A673 (cell line): Measurements from ENCODE around the gene PGAM1. TPM values are rescaled to one million over a fixed set of nuclear protein-coding genes. Genes with fewer than 3 reads are reported as not detected.

Experiments used
- BruUV-seq: library from RNA; stranded (reverse); fragments of 400-500 nt; replicated peaks from 2 replicates; lab custom pipeline; 2021; lab: Mats Ljungman, UMichigan
- CTCF ChIA-PET: fragments of 300-600 bp; sonication (Branson Sonifier 250); formaldehyde crosslinking; loops from one replicate; lab custom pipeline; 2022; ENCODE audit warnings: antibody characterized with exemption; lab: Charles Lee
- POLR2A ChIA-PET: fragments of 300-600 bp; sonication (Branson Sonifier 250); formaldehyde crosslinking; loops from one replicate; lab custom pipeline; 2022; ENCODE audit warnings: antibody characterized with exemption; ENCODE audit not compliant: low non-redundant PET; lab: Charles Lee
- DNase-seq: peaks from one replicate; pipeline ENCODE4 v3.0.0-alpha.2; 2015; ENCODE audit warnings: low spot score
- H3K27ac ChIP-seq: fragments of 200-600 bp; sonication (generic); 2 replicates; pipeline ENCODE4 v1.5.1; 2016; ENCODE audit warnings: mixed run types, low read depth, mild to moderate bottlenecking, mixed read lengths, antibody characterized with exemption, low read length; ENCODE audit not compliant: poor library complexity, severe bottlenecking
- H3K27me3 ChIP-seq: fragments of 200-600 bp; sonication (generic); replicated peaks from 2 replicates; pipeline ENCODE4 v1.6.1; 2017; ENCODE audit warnings: mixed run types, low read depth, mild to moderate bottlenecking, mixed read lengths, antibody characterized with exemption, low read length; ENCODE audit not compliant: insufficient read depth, poor library complexity
- H3K36me3 ChIP-seq: fragments of 200-600 bp; sonication (generic); 2 replicates; pipeline ENCODE4 v1.6.1; 2016; ENCODE audit warnings: mixed run types, mild to moderate bottlenecking, mixed read lengths, antibody characterized with exemption, low read length; ENCODE audit not compliant: insufficient read depth, poor library complexity, severe bottlenecking
- H3K4me1 ChIP-seq: fragments of 200-600 bp; sonication (generic); 2 replicates; pipeline ENCODE4 v1.6.1; 2017; ENCODE audit warnings: mixed run types, mild to moderate bottlenecking, mixed read lengths, antibody characterized with exemption, low read length; ENCODE audit not compliant: insufficient read depth, poor library complexity, severe bottlenecking
- H3K4me3 ChIP-seq: fragments of 200-600 bp; sonication (generic); 2 replicates; pipeline ENCODE4 v1.5.1; 2016; ENCODE audit warnings: low read depth, mixed run types, mild to moderate bottlenecking, mixed read lengths, low read length; ENCODE audit not compliant: poor library complexity, severe bottlenecking
- H3K9me3 ChIP-seq: fragments of 200-600 bp; sonication (generic); 2 replicates; pipeline ENCODE4 v1.6.1; 2016; ENCODE audit warnings: mixed run types, low read depth, mild to moderate bottlenecking, mixed read lengths, antibody characterized with exemption, low read length; ENCODE audit not compliant: poor library complexity, severe bottlenecking
- EZH2 ChIP-seq: fragments of 200-600 bp; sonication (generic); IDR thresholded peaks from 2 replicates; pipeline ENCODE4 v1.6.1; 2017; ENCODE audit warnings: borderline replicate concordance, low read depth, mild to moderate bottlenecking, mixed read lengths, antibody characterized with exemption, low read length; ENCODE audit not compliant: poor library complexity, severe bottlenecking
- intact Hi-C: fragments of 100-400 bp; cut with micrococcal nuclease; formaldehyde crosslinking; loops from one replicate; pipeline ENCODE4 v1.10.0; 2022; ENCODE audit not compliant: unreplicated experiment
- total RNA-seq: library from RNA; stranded (reverse); gene quantifications from 2 replicates; pipeline ENCODE4 v1.2.3, GENCODE V29; 2021
- TF ChIP-seq, protein P1 (sequence below): fragments of 300-800, 200-600 bp; sonication (generic); conservative IDR thresholded peaks from 2 replicates; pipeline ENCODE4 v1.5.1; 2017; ENCODE audit warnings: low read depth, mild to moderate bottlenecking, antibody characterized with exemption, low read length, moderate library complexity, mixed read lengths

PGAM1 gene
- total RNA-seq, 1 experiment from 2014 or later = 668 TPM

DNA sequence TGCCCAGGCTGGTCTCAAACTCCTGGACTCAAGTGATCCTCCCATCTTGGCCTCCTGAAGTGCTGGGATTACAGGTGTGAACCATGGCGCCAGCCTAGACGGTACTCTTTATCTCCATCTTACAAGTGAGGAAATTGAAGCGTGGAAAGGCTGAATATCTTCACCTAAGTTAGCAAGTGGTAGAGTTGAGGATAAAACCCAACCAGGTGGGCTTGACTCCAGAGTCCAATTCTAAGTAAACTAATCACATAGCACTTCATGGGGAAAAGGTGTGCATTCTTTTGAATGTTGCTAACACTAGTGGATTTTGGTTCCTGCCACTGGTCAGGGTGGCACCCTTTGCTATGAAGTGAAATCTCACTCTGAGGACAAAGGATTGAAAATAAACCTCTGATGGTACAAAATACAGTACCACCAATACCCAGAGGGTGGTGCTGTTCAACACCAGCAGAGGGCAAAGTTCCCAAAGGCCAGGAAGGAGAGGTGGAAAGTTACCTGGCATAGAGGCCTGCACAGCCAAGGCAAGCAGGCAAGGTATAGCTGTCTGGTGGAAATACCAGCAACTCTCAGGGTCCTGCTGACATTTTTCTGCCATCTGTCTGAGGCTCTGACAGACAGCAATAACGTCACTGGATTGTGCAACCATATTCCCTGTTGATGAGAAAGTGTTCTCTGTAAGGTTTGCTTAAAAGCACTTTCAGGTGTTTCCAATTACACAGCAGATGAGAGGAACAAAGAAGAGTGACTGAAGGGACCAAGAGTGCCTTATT is 37.6 kb downstream of the PGAM1 start:
- intact Hi-C loops = loop anchor here (1.0 kb wide), 1 partner anchor 90 kb away; no protein-coding TSS in a partner anchor
- ChIA-PET POLR2A (no interaction called here), CTCF (interaction anchor here (0.6 kb wide), 1 partner anchor 90 kb away, joined by 3 read pairs; no protein-coding TSS in a partner anchor)
- no peak overlapping the region for H3K4me3 ChIP-seq
- no peaks in the 10 kb centered on the region for H3K4me1 ChIP-seq
- BruUV-seq = no TSS peak
- no peak overlapping the region for H3K27ac ChIP-seq
- TF ChIP-seq, protein P1, sequence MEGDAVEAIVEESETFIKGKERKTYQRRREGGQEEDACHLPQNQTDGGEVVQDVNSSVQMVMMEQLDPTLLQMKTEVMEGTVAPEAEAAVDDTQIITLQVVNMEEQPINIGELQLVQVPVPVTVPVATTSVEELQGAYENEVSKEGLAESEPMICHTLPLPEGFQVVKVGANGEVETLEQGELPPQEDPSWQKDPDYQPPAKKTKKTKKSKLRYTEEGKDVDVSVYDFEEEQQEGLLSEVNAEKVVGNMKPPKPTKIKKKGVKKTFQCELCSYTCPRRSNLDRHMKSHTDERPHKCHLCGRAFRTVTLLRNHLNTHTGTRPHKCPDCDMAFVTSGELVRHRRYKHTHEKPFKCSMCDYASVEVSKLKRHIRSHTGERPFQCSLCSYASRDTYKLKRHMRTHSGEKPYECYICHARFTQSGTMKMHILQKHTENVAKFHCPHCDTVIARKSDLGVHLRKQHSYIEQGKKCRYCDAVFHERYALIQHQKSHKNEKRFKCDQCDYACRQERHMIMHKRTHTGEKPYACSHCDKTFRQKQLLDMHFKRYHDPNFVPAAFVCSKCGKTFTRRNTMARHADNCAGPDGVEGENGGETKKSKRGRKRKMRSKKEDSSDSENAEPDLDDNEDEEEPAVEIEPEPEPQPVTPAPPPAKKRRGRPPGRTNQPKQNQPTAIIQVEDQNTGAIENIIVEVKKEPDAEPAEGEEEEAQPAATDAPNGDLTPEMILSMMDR = peak; percentile 84
- TF ChIP-seq EZH2 = no peak
- peak; percentile 57 for DNase-seq
- H3K36me3 ChIP-seq = peaks cover 90% of the 10 kb centered on the region
- H3K27me3 ChIP-seq = no peaks in the 10 kb centered on the region
- no peaks in the 10 kb centered on the region for H3K9me3 ChIP-seq

DNA sequence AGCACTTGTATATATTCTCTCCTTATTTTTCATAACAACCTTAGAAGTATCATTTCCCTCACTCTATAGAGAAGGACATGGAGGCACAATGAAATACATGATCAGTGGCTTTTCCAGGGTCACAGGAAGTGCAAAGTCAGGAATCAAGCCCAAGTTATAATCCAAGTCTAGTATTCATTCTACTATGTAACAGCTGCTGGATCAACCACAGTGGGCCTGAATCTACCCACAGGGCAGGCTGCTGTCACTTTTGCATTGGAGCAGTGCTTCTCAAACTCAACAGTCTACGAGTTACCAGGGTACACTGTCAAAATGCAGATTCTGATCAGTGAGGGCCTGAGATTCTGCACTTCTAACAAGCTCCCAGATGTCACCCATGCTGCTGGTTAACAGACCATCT is 38.2 kb downstream of the PGAM1 start:
- intact Hi-C loops = no loop called here

DNA sequence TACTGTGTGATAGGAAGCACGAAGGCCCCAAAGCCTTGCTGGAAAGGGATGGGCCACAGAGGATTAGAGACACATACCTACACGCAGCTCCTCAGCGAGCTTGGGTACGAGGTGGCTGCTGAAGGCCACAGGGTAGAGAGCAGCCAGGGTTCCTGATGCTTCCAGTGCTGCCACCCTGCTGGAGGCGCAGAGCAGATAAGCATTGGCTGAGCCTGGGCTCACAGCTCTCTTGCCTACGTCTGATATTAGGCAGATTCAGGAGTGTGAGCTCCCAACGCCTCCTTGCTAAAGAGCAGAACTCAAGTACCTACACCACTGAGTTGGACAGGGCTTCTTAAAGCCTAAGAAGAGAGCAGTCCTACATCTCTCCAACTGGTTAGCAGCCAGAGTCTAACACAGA is 40.0 kb downstream of the PGAM1 start:
- DNase-seq = no peak
- H3K4me3 ChIP-seq = no peak overlapping the region
- peaks cover 90% of the 10 kb centered on the region for H3K36me3 ChIP-seq
- intact Hi-C loops = no loop called here
- POLR2A ChIA-PET = interaction anchor here (0.5 to 1.0 kb wide), 2 partner anchors 8 to 1580 kb away, joined by 8 to 12 read pairs; no protein-coding TSS in a partner anchor
- no peaks in the 10 kb centered on the region for H3K9me3 ChIP-seq
- no peak overlapping the region for H3K27ac ChIP-seq
- BruUV-seq = no TSS peak
- no peak for TF ChIP-seq EZH2
- TF ChIP-seq, protein P1 = no peak
- CTCF ChIA-PET = no interaction called here
- no peaks in the 10 kb centered on the region for H3K4me1 ChIP-seq
- H3K27me3 ChIP-seq = no peaks in the 10 kb centered on the region

More for the DNA sequence above, 38.2 kb downstream of the PGAM1 start:
- no peaks in the 10 kb centered on the region for H3K27me3 ChIP-seq
- peaks cover 90% of the 10 kb centered on the region for H3K36me3 ChIP-seq
- no peaks in the 10 kb centered on the region for H3K9me3 ChIP-seq
- BruUV-seq = no TSS peak
- H3K4me1 ChIP-seq = no peaks in the 10 kb centered on the region
- DNase-seq = no peak
- no peak for TF ChIP-seq EZH2
- TF ChIP-seq, protein P1 = no peak
- H3K4me3 ChIP-seq = no peak overlapping the region
- ChIA-PET POLR2A (no interaction called here), CTCF (interaction anchor here (0.6 kb wide), 1 partner anchor 89 kb away, joined by 3 read pairs; no protein-coding TSS in a partner anchor)
- no peak overlapping the region for H3K27ac ChIP-seq
